Colonic mucosa (tissue), 4 donors: Measurements from ENCODE around the gene RAB40A. TPM values are rescaled to one million over a fixed set of nuclear protein-coding genes. Genes with fewer than 3 reads are reported as not detected.

Source experiments
- DNase-seq: peaks from one replicate; pipeline ENCODE4 v3.0.0-alpha.2; 2020
- H3K27ac ChIP-seq: fragments of 200-600 bp; one replicate; pipeline ENCODE4 v1.8.0; 2021
- H3K27me3 ChIP-seq: fragments of 200-600 bp; one replicate; pipeline ENCODE4 v1.8.0; 2021
- H3K36me3 ChIP-seq: fragments of 200-600 bp; one replicate; pipeline ENCODE4 v1.8.0; 2021
- H3K4me1 ChIP-seq: fragments of 200-600 bp; one replicate; pipeline ENCODE4 v1.8.0; 2021; ENCODE audit warnings: mild to moderate bottlenecking
- H3K4me3 ChIP-seq: fragments of 200-600 bp; one replicate; pipeline ENCODE4 v1.8.0; 2021
- H3K9ac ChIP-seq, 2 donors: one replicate each; pipeline ENCODE4 v1.7.0; 2013; ENCODE audit warnings: control low read depth in 2 of 2, low read depth in 2 of 2, low read length in 2 of 2
- H3K9me3 ChIP-seq: fragments of 200-600 bp; one replicate; pipeline ENCODE4 v1.8.0; 2021
- intact Hi-C: fragments of 100-400 bp; cut with DNase I; formaldehyde crosslinking; loops from one replicate; pipeline ENCODE4 v1.14.1; 2022
- total RNA-seq, 2 donors: library from RNA; stranded (reverse); fragmentation: NEBNext Ultra II Directional in 1 of 2; extraction: Animal tissue kit (Norgen Biotek cat#: 25700) in 1 of 2; gene quantifications; one replicate each; pipeline ENCODE4 v1.2.1, GENCODE V29; 2021
- TF ChIP-seq, protein P1 (sequence below): fragments of 200-600 bp; IDR thresholded peaks from one replicate; pipeline ENCODE4 v1.8.0; 2022; ENCODE audit warnings: antibody characterized with exemption, mild to moderate bottlenecking
- donor health status: healthy.
- donor health status: DM: no; HTN: no; CAD: no.
- donor health status: DM: no; HTN: no; CAD: no.

The RAB40A gene
- total RNA-seq, 2 donors from 2014 or later, result 0.10 to 0.16 TPM

DNA sequence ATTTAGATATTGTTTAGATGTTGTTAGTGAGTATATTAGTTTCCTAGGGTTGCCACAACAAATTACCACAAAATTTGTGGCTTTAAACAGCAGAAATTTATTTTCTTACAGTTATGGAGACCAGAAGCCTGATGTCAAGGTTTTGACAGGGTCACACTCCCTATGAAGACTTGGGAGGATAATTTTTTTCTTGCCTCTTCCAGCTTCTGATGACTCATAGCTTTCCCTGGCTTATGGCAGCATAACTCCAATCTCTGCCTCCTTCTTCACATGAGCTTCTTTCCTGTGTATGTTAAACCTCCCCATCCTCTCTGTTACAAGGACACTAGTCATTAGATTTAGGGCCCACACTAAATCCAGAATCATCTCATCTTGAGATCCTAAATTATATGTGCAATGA, 20.9 kb upstream of the RAB40A start:
- DNase-seq, result no peak
- Histone ChIP-seq H3K4me1 (no peaks in the 10 kb centered on the region), H3K36me3 (no peaks in the 10 kb centered on the region), H3K27me3 (no peaks in the 10 kb centered on the region), H3K27ac (no peak overlapping the region), H3K9me3 (no peaks in the 10 kb centered on the region), H3K4me3 (no peak overlapping the region), H3K9ac (no peak overlapping the region)
- intact Hi-C loops, result no loop called here
- TF ChIP-seq, protein P1, sequence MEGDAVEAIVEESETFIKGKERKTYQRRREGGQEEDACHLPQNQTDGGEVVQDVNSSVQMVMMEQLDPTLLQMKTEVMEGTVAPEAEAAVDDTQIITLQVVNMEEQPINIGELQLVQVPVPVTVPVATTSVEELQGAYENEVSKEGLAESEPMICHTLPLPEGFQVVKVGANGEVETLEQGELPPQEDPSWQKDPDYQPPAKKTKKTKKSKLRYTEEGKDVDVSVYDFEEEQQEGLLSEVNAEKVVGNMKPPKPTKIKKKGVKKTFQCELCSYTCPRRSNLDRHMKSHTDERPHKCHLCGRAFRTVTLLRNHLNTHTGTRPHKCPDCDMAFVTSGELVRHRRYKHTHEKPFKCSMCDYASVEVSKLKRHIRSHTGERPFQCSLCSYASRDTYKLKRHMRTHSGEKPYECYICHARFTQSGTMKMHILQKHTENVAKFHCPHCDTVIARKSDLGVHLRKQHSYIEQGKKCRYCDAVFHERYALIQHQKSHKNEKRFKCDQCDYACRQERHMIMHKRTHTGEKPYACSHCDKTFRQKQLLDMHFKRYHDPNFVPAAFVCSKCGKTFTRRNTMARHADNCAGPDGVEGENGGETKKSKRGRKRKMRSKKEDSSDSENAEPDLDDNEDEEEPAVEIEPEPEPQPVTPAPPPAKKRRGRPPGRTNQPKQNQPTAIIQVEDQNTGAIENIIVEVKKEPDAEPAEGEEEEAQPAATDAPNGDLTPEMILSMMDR, result no peak

DNA sequence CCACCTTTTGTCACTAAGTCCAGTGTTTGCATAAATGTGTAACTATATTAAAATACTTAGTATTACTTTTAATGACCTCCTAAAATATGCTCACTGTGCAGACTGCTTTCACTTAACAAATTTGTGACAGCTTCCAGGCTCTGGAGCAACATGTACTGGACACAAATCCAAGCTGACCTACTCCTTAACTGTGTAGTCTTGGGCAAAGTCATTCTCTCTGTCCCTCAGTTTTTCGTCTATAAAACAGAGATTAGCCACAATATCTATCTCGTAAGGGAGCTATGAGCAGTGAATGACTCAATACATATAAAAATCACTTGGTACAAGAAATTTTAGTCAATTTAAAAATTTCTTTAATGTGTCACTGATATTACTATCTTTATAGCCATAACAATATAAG, 20.4 kb upstream of the RAB40A start:
- H3K9me3 ChIP-seq, result no peaks in the 10 kb centered on the region
- no peak overlapping the region for H3K27ac ChIP-seq
- no peaks in the 10 kb centered on the region for H3K4me1 ChIP-seq
- no peak overlapping the region for H3K9ac ChIP-seq
- H3K27me3 ChIP-seq, result no peaks in the 10 kb centered on the region
- intact Hi-C loops, result loop anchor here (10.0 kb wide), 1 partner anchor 155 kb away; no protein-coding TSS in a partner anchor
- H3K4me3 ChIP-seq, result no peak overlapping the region
- TF ChIP-seq, protein P1, result no peak
- no peaks in the 10 kb centered on the region for H3K36me3 ChIP-seq
- no peak for DNase-seq

DNA sequence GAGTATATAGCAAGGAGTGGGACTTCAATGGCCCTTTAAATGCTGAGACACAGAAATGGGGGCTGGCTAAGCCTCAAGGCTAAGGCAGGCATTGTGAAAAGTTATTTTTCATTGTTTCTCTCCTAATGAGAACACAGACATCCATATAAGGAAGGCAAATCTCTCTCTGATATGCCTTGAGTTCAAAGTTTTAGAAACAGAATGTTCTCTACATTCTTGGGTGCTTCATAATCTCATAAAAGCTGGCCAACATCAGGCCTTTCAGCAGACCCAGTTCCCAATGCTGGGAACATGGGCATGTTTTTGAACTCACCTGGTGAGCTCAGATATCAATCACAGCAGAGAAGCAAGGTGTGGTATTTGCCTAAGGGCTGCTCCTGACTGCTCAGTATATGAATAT, 19.4 kb upstream of the RAB40A start:
- Histone ChIP-seq H3K27ac (no peak overlapping the region), H3K4me1 (no peaks in the 10 kb centered on the region), H3K9me3 (no peaks in the 10 kb centered on the region), H3K4me3 (no peak overlapping the region), H3K27me3 (no peaks in the 10 kb centered on the region), H3K36me3 (no peaks in the 10 kb centered on the region), H3K9ac (no peak overlapping the region)
- TF ChIP-seq, protein P1, result no peak
- no peak for DNase-seq
- intact Hi-C loops, result loop anchor here (10.0 kb wide), 1 partner anchor 156 kb away; no protein-coding TSS in a partner anchor

DNA sequence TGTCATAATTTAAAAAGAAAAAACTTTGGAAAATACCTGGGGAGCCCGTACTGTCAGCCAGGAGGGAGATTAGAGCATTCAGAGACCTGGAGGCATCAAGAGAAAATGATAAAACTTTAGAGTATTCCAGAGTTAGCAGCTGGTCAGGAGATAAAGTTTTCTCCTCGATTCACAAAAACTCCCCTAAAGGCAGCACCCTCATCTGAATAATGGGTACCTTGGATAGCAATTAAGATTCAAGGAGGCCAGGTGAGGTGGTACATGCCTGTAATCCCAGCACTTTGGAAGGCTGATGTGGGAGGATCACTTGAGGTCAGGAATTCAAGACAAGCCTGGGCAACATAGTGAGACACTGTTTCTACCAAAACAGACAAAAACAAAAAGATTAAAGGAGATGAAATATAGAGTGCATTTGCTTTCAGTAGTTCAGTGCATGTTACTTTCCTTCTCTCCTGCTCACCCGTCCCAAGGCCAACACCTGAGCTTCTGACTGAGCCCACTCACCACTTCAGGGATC, 18.6 kb upstream of the RAB40A start:
- Histone ChIP-seq H3K9ac (no peak overlapping the region), H3K27ac (no peak overlapping the region), H3K4me3 (no peak overlapping the region), H3K36me3 (no peaks in the 10 kb centered on the region), H3K27me3 (no peaks in the 10 kb centered on the region), H3K4me1 (no peaks in the 10 kb centered on the region), H3K9me3 (no peaks in the 10 kb centered on the region)
- TF ChIP-seq, protein P1, result no peak
- intact Hi-C loops, result loop anchor here (10.0 kb wide), 1 partner anchor 157 kb away; no protein-coding TSS in a partner anchor
- DNase-seq, result no peak

DNA sequence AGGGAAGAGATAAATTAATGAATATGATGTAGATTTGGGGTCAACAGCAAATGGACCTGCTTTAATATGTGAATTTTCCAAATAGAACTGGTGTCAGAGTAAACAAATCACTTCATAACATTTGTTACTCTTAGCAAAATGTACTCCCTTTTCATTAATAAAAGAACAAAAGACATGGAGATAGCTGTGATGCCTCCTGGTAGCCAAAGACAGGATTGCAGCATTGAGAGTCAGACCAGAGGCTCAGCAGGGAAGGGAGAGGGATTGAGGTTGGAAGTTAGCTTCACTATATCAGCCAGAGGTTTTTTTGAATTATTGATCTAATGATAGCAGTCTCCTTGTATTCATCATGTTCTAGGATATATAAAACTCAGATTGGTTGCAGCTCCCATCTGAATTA, 17.4 kb upstream of the RAB40A start:
- Histone ChIP-seq H3K4me1 (no peaks in the 10 kb centered on the region), H3K9me3 (no peaks in the 10 kb centered on the region), H3K27ac (no peak overlapping the region), H3K36me3 (no peaks in the 10 kb centered on the region), H3K4me3 (no peak overlapping the region), H3K27me3 (no peaks in the 10 kb centered on the region), H3K9ac (no peak overlapping the region)
- intact Hi-C loops, result loop anchor here (10.0 kb wide), 1 partner anchor 158 kb away; no protein-coding TSS in a partner anchor
- DNase-seq, result no peak
- TF ChIP-seq, protein P1, result no peak
